Heart left ventricle (tissue), 16 donors: ENCODE data around the gene LAMA2. TPM values are rescaled to one million over a fixed set of nuclear protein-coding genes. Genes with fewer than 3 reads are reported as not detected.

Experiments
- ATAC-seq, 4 donors: fragments of 200-7000 bp; cut with Tn5 transposase; one replicate each; pipeline ENCODE4 v1.9.1; 2020 to 2022; ENCODE audit warnings: moderate library complexity in 4 of 4, mild to moderate bottlenecking in 3 of 4, moderate number of reproducible peaks in 1 of 4
- DNase-seq, 5 donors: peaks; one replicate each; pipeline ENCODE4 v3.0.0-alpha.2; 2020
- H3K27ac ChIP-seq, 12 donors: fragments of 200-600 bp; sonication (generic) in 4 of 12; one replicate each; pipeline versions ENCODE4 v1.5.0 to v1.8.0; 2016 to 2022; ENCODE audit warnings: mild to moderate bottlenecking in 2 of 12
- H3K27me3 ChIP-seq, 9 donors: fragments of 200-600 bp; sonication (generic) in 2 of 9; one replicate each; pipeline versions ENCODE4 v1.5.1 to v1.8.0; 2016 to 2022; ENCODE audit warnings: mild to moderate bottlenecking in 3 of 9
- H3K36me3 ChIP-seq, 9 donors: fragments of 200-600 bp; sonication (generic) in 2 of 9; one replicate each; pipeline versions ENCODE4 v1.5.0 to v1.8.0; 2018 to 2022; ENCODE audit warnings: mild to moderate bottlenecking in 2 of 9
- H3K4me1 ChIP-seq, 12 donors: fragments of 200-600 bp; sonication (generic) in 4 of 12; one replicate each; pipeline versions ENCODE4 v1.5.0 to v1.8.0; 2016 to 2022; ENCODE audit warnings: mild to moderate bottlenecking in 3 of 12
- H3K4me3 ChIP-seq, 12 donors: fragments of 200-600 bp; sonication (generic) in 4 of 12; one replicate each; pipeline versions ENCODE4 v1.5.0 to v1.8.0; 2017 to 2022; ENCODE audit warnings: mild to moderate bottlenecking in 9 of 12, moderate library complexity in 4 of 12
- H3K9me3 ChIP-seq, 12 donors: fragments of 200-600 bp; sonication (generic) in 4 of 12; one replicate each; pipeline versions ENCODE4 v1.5.0 to v1.8.0; 2016 to 2022; ENCODE audit warnings: mild to moderate bottlenecking in 1 of 12
- POLR2A ChIP-seq, 2 donors: fragments of 450-650 bp; IDR thresholded peaks; one replicate each; pipeline ENCODE4 v1.6.1; 2017; ENCODE audit warnings: antibody characterized with exemption in 2 of 2, mild to moderate bottlenecking in 2 of 2, moderate library complexity in 2 of 2
- WGBS, 4 donors: extraction: QIAGEN DNeasy Blood & Tissue Kit in 2 of 4; methylation state at CpG; one replicate each; pipeline versions ENCODE4 v1.1.5 to v1.1.7; 2013 to 2018; 5-methylcytosine and 5-hydroxymethylcytosine counted together
- intact Hi-C, 10 donors: fragments of 100-400 bp; cut with DNase I; formaldehyde crosslinking; loops; one replicate each; pipeline versions ENCODE4 v1.11.1 to v1.14.2; 2022
- polyA plus RNA-seq, 2 donors: library from polyadenylated mRNA; stranded (reverse); fragments of 200-250 nt; gene quantifications; one replicate each; pipeline ENCODE4 v1.2.3, GENCODE V29; 2013
- total RNA-seq, 9 donors: library from RNA; depleted of rRNA in 2 of 9; stranded (reverse); fragments of >200 nt in 2 of 9; fragmentation: NEBNext Ultra II Directional in 3 of 9; extraction: Animal tissue kit (Norgen Biotek cat#: 25700) in 3 of 9; gene quantifications; one replicate each; pipeline versions ENCODE4 v1.1.0 to v1.2.4, GENCODE V29; 2016 to 2023
- TF ChIP-seq, protein P1 (sequence below), 12 donors: fragments of 200-600 bp; sonication (generic) in 4 of 12; IDR thresholded peaks; one replicate each; pipeline versions ENCODE4 v1.5.0 to v1.8.0; 2018 to 2022; ENCODE audit warnings: antibody characterized with exemption in 12 of 12, mild to moderate bottlenecking in 5 of 12
- donor health status: ischemic (EF 13 %, LVEDD 7.1; RV severe dilation, severe dysfunction).
- donor health status: healthy with polysubstance abuse.
- donor health status: DM: no; HTN: yes; CAD: no.
- donor health status: DM: no; HTN: no; CAD: no.
- donor health status: ischemic (EF 25% LVEDD 6.9; RV normal size, moderate dysfunction).
- donor health status: ischemic (EF 25% LVEDD 5.7; RV mildly dilated, moderate dysfunction).
- donor health status: healthy.
- donor health status: DM: yes; HTN: yes; CAD: no.
- donor health status: ischemic (EF 35%, LVEDD 5.7; RV mildly dilated, moderate dysfunction).
- donor health status: nonischemic (EF 11% LVEDD 7.7; RV severe dilation, severe dysfunction).
- donor health status: DM: yes; HTN: yes; CAD: no.
- donor health status: PGD.
- donor health status: ischemic (EF 29% LVEDD 5.4; RV normal size, mild dysfunction).
- donor health status: nonischemic (EF 23%, LVEDD 6.1; RV moderate dilation, normal function).

Gene LAMA2
- total and polyA plus RNA-seq, 11 donors, result 34.8 to 299 (median 206) TPM

DNA sequence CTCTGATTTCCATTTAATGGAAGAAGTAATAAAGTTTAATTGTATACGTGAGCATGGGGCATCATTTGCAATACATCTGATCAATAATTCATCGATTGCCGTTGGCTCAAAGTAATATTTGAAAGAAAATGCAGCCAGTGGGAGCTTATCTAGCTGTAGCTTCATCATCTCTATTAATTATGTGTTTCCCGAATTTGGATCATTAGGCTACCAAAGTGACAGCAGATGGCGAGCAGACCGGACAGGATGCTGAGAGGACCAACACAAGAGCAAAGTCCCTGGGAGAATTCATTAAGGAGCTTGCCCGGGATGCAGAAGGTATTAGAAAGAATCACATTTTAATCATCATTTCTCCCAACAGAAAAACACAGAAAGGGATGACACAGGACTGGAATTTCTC is 500.0 kb downstream of the LAMA2 start:
- TF ChIP-seq, protein P1, sequence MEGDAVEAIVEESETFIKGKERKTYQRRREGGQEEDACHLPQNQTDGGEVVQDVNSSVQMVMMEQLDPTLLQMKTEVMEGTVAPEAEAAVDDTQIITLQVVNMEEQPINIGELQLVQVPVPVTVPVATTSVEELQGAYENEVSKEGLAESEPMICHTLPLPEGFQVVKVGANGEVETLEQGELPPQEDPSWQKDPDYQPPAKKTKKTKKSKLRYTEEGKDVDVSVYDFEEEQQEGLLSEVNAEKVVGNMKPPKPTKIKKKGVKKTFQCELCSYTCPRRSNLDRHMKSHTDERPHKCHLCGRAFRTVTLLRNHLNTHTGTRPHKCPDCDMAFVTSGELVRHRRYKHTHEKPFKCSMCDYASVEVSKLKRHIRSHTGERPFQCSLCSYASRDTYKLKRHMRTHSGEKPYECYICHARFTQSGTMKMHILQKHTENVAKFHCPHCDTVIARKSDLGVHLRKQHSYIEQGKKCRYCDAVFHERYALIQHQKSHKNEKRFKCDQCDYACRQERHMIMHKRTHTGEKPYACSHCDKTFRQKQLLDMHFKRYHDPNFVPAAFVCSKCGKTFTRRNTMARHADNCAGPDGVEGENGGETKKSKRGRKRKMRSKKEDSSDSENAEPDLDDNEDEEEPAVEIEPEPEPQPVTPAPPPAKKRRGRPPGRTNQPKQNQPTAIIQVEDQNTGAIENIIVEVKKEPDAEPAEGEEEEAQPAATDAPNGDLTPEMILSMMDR (IDR thresholded peaks at IDR 0.05), result no peak
- no peak for TF ChIP-seq POLR2A (IDR thresholded peaks at IDR 0.05)
- WGBS, 4 donors, result 92 to 94% (median 94%) methylated on average over 7 of the region's 7 CpGs
- H3K36me3 ChIP-seq, result peaks cover 0 to 80% (median 30%) of the 10 kb centered on the region in 9 donors
- H3K4me3 ChIP-seq, result no peak overlapping the region
- no peak for DNase-seq
- H3K9me3 ChIP-seq, result no peaks in the 10 kb centered on the region
- H3K4me1 ChIP-seq, result peaks cover 0 to 15% (median 0%) of the 10 kb centered on the region in 12 donors
- no peak overlapping the region for H3K27ac ChIP-seq
- no peak for ATAC-seq
- intact Hi-C loops, result no loop called here
- H3K27me3 ChIP-seq, result no peaks in the 10 kb centered on the region

DNA sequence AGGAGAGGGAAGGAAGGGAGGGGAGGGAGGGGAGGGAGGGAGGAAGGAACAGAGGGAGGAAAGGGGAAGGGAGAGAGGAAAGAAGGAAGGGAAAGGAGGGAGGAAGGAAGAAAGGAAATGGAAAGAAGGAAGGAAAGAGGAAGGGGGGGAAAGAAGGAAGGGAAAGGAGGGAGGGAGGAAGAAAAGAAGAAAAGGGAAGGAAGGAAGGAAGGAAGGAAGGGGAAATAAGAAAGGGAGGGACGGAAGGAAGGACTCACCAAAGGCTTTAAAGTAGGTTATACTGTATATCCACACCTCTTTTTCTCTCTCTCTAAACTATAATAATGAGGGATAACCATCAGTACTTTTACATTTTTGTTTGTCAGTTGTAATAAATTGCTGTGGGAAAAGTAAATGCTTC is 502.2 kb downstream of the LAMA2 start:
- H3K36me3 ChIP-seq, result peaks cover 0 to 83% (median 51%) of the 10 kb centered on the region in 9 donors
- H3K27ac ChIP-seq, result no peak overlapping the region
- no peak for ATAC-seq
- intact Hi-C loops, result no loop called here
- no peak overlapping the region for H3K4me3 ChIP-seq
- peaks cover 0 to 20% (median 0%) of the 10 kb centered on the region in 12 donors for H3K4me1 ChIP-seq
- TF ChIP-seq POLR2A (IDR thresholded peaks at IDR 0.05), result no peak
- TF ChIP-seq, protein P1 (IDR thresholded peaks at IDR 0.05), result no peak
- H3K9me3 ChIP-seq, result no peaks in the 10 kb centered on the region
- no peaks in the 10 kb centered on the region for H3K27me3 ChIP-seq
- DNase-seq, result no peak
- 81 to 91% (median 85%) methylated on average over 1 of the region's 1 CpG for WGBS, 4 donors

DNA sequence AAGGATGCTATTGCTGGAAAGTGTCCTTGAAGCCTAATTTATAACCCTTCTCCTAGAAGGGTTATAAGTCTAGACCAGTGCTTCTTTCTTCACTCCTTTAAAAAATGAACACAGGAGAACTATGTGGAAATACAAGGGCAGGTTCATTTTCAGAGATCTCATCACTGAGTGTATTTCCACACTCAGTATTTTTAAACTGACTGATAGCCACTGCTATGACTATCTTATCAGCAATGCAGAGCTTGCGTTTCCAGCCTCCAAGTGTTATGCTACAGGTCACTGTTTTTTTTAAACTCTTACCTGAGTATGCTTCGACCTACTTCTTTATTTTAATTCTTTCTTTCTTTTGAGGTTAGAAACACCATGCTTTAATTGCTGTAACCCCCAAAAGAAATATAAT is 508.0 kb downstream of the LAMA2 start:
- H3K4me3 ChIP-seq, result no peak overlapping the region
- peak in 3 of 4 donors; percentile 32 to 60 (median 47) for ATAC-seq
- 27 to 42% (median 35%) methylated on average over 2 of the region's 2 CpGs for WGBS, 4 donors
- peak overlapping the region in 3 of 12 donors; percentile 15 to 16 (median 15) for H3K27ac ChIP-seq
- TF ChIP-seq POLR2A (IDR thresholded peaks at IDR 0.05), result no peak
- no peaks in the 10 kb centered on the region for H3K27me3 ChIP-seq
- H3K36me3 ChIP-seq, result peaks cover 0 to 100% (median 60%) of the 10 kb centered on the region in 9 donors
- peaks cover 0 to 24% (median 3%) of the 10 kb centered on the region in 12 donors for H3K4me1 ChIP-seq
- intact Hi-C loops, result no loop called here
- no peak for DNase-seq
- H3K9me3 ChIP-seq, result no peaks in the 10 kb centered on the region

DNA sequence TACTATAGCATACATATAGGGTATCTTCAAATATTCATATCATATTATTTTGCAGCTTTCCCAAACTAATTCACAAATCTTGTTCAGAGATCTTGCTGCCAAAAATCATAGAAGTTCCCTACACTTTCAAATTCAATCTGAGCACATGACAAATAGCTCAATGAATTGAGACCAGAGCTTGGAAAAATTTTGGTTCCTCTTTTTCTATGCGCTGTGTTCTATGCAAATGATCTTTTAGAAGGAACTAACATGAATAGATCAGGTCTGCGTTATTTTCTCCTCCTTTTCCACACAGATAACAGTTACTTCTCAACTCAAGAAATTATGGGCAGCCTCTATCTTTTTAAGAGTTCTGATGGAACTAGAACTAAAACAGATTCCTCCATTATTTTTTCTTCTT is 510.7 kb downstream of the LAMA2 start:
- Histone ChIP-seq H3K9me3 (no peaks in the 10 kb centered on the region), H3K36me3 (peaks cover 0 to 98% (median 39%) of the 10 kb centered on the region in 9 donors), H3K4me3 (no peak overlapping the region), H3K4me1 (peaks cover 0 to 24% (median 3%) of the 10 kb centered on the region in 12 donors), H3K27me3 (no peaks in the 10 kb centered on the region), H3K27ac (no peak overlapping the region)
- ATAC-seq, result no peak
- no peak for TF ChIP-seq POLR2A (IDR thresholded peaks at IDR 0.05)
- TF ChIP-seq, protein P1 (IDR thresholded peaks at IDR 0.05), result no peak
- intact Hi-C loops, result no loop called here
- no peak for DNase-seq
- 65 to 94% (median 90%) methylated on average over 2 of the region's 2 CpGs for WGBS, 4 donors

DNA sequence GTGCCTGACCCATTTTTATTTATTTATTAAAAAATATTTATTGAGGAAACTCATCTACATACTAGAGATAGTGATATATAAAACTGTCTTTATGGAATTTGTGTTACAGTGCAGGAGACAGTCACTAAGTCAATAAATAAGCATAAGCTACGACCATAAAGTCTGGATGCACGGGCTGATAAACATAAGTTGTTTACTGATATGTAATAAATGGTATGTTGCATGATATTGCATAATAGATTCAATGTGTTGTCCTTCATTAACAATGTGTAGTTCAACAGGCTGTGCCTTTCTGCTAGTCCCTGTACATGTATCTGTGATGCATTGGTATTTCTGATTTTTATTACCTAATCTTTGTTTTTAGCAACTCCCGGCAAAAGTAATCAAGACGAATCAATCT is 515.8 kb downstream of the LAMA2 start:
- H3K36me3 ChIP-seq, result peaks cover 0 to 92% (median 35%) of the 10 kb centered on the region in 9 donors
- H3K4me1 ChIP-seq, result peaks cover 0 to 3% (median 0%) of the 10 kb centered on the region in 12 donors
- no peak for DNase-seq
- no peak for ATAC-seq
- no peak overlapping the region for H3K4me3 ChIP-seq
- WGBS, 4 donors, result 88 to 93% (median 92%) methylated on average over 4 of the region's 4 CpGs
- TF ChIP-seq POLR2A (IDR thresholded peaks at IDR 0.05), result no peak
- TF ChIP-seq, protein P1 (IDR thresholded peaks at IDR 0.05), result no peak
- H3K27ac ChIP-seq, result no peak overlapping the region
- no peaks in the 10 kb centered on the region for H3K27me3 ChIP-seq
- H3K9me3 ChIP-seq, result no peaks in the 10 kb centered on the region
- intact Hi-C loops, result no loop called here
